HL-60 (cell line): ENCODE measurements around the gene SMOC2.

Experiments used
- DNase-seq, 2 experiments: peaks; one replicate each; pipeline ENCODE4 v3.0.0-alpha.2; 2010 to 2020; ENCODE audit warnings: low read depth in 1 of 2, low spot score in 1 of 2
- H3K27ac ChIP-seq: fragments of 250-450 bp; sonication (Bioruptor Pico); replicated peaks from 2 replicates; pipeline ENCODE4 v1.5.1; 2020; ENCODE audit warnings: mild to moderate bottlenecking, moderate library complexity
- H3K27me3 ChIP-seq: fragments of 250-450 bp; sonication (Bioruptor Pico); 2 replicates; pipeline ENCODE4 v1.5.1; 2021; ENCODE audit warnings: mild to moderate bottlenecking, moderate library complexity; ENCODE audit not compliant: insufficient read depth, poor library complexity, severe bottlenecking
- H3K4me3 ChIP-seq: replicated peaks from 2 replicates; pipeline ENCODE4 v1.5.1; 2011; ENCODE audit warnings: mild to moderate bottlenecking, control low read depth, low read length; ENCODE audit not compliant: insufficient read depth
- GABPA ChIP-seq: IDR thresholded peaks from 2 replicates; pipeline ENCODE4 v1.6.1; 2012; ENCODE audit warnings: low read depth
- POLR2AphosphoS5 ChIP-seq: IDR thresholded peaks from 2 replicates; pipeline ENCODE4 v1.6.1; 2012; ENCODE audit warnings: low read depth
- SPI1 ChIP-seq: IDR thresholded peaks from 2 replicates; pipeline ENCODE4 v1.6.1; 2012; ENCODE audit warnings: low read depth, mild to moderate bottlenecking, borderline replicate concordance
- TF ChIP-seq, protein P1 (sequence below): IDR thresholded peaks from 2 replicates; pipeline ENCODE4 v1.6.1; 2012; ENCODE audit warnings: low read depth; ENCODE audit not compliant: insufficient replicate concordance
- TF ChIP-seq, protein P2 (sequence below): IDR thresholded peaks from one replicate; pipeline ENCODE4 v1.5.1; 2011; ENCODE audit warnings: low read length, control low read depth, inconsistent platforms; ENCODE audit not compliant: insufficient read depth

SMOC2 gene

DNA sequence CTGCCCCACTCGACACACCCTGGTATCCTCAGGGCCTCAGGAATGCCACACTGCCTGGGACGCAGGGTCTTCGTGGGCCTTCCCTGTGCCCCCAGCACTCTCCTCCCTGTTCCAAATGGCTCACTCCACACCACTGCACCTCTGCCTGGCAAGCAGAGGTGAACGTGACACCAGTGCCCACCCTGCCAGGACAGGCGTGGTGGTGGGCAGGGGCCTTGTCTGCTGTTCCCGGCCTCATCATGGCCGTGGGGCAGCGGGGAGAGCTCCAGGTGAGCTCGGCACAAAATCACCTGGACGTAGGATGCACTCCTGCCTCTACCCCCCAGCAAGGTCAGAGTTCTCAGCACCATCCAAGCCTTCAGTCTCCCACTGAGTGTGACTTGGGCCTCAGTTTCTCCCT lies 202.4 kb downstream of the SMOC2 start:
- H3K27ac ChIP-seq: no peak overlapping the region
- H3K4me3 ChIP-seq: no peak overlapping the region
- H3K27me3 ChIP-seq: peaks cover 2% of the 10 kb centered on the region
- no peak for TF ChIP-seq GABPA
- TF ChIP-seq, protein P1, sequence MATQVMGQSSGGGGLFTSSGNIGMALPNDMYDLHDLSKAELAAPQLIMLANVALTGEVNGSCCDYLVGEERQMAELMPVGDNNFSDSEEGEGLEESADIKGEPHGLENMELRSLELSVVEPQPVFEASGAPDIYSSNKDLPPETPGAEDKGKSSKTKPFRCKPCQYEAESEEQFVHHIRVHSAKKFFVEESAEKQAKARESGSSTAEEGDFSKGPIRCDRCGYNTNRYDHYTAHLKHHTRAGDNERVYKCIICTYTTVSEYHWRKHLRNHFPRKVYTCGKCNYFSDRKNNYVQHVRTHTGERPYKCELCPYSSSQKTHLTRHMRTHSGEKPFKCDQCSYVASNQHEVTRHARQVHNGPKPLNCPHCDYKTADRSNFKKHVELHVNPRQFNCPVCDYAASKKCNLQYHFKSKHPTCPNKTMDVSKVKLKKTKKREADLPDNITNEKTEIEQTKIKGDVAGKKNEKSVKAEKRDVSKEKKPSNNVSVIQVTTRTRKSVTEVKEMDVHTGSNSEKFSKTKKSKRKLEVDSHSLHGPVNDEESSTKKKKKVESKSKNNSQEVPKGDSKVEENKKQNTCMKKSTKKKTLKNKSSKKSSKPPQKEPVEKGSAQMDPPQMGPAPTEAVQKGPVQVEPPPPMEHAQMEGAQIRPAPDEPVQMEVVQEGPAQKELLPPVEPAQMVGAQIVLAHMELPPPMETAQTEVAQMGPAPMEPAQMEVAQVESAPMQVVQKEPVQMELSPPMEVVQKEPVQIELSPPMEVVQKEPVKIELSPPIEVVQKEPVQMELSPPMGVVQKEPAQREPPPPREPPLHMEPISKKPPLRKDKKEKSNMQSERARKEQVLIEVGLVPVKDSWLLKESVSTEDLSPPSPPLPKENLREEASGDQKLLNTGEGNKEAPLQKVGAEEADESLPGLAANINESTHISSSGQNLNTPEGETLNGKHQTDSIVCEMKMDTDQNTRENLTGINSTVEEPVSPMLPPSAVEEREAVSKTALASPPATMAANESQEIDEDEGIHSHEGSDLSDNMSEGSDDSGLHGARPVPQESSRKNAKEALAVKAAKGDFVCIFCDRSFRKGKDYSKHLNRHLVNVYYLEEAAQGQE: no peak
- no peak for TF ChIP-seq POLR2AphosphoS5
- TF ChIP-seq, protein P2, sequence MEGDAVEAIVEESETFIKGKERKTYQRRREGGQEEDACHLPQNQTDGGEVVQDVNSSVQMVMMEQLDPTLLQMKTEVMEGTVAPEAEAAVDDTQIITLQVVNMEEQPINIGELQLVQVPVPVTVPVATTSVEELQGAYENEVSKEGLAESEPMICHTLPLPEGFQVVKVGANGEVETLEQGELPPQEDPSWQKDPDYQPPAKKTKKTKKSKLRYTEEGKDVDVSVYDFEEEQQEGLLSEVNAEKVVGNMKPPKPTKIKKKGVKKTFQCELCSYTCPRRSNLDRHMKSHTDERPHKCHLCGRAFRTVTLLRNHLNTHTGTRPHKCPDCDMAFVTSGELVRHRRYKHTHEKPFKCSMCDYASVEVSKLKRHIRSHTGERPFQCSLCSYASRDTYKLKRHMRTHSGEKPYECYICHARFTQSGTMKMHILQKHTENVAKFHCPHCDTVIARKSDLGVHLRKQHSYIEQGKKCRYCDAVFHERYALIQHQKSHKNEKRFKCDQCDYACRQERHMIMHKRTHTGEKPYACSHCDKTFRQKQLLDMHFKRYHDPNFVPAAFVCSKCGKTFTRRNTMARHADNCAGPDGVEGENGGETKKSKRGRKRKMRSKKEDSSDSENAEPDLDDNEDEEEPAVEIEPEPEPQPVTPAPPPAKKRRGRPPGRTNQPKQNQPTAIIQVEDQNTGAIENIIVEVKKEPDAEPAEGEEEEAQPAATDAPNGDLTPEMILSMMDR: no peak
- no peak for TF ChIP-seq SPI1
- no peak for DNase-seq

DNA sequence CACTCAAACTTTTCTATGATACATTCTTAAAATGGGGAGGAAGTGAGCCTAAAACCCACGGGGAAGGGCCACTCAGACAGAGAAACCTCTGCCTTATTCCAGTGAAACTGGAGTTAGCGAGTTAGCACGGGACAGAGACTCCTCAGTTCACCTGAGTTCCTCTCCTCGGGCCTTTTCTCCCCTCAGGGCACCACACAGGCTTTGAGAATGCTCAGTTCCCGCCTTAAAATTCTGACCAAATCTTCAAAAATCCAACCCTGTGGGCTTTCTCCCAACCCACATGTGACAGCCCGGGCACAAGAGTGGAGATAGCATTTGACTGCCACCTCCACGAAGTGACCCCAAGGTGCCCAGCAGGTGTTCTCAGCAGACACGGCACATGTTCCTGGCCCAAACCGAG lies 204.3 kb downstream of the SMOC2 start:
- DNase-seq: no peak
- H3K4me3 ChIP-seq: no peak overlapping the region
- TF ChIP-seq, protein P2: no peak
- no peak for TF ChIP-seq POLR2AphosphoS5
- H3K27ac ChIP-seq: no peak overlapping the region
- H3K27me3 ChIP-seq: no peaks in the 10 kb centered on the region

DNA sequence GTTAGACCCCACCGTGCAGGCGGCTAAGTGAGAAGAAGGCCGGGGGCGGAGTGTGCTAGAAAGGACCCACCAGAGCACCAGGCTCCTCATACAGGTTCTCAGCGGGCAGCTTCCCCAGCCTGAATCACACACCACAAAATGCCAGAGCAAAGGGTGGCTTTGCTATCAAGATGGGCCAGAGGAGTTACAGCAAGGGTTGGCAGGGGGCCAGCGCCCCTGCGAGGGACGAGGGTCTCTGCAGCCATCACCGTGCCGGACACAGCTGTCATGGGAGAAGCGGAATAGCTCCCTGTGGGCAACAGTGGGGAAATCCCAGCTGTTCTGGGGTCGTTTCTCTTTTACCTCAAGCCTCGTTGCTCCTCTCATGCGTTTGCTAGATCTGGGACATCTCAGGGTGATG lies 206.3 kb downstream of the SMOC2 start:
- no peak for DNase-seq
- no peak overlapping the region for H3K4me3 ChIP-seq
- TF ChIP-seq, protein P2: no peak
- TF ChIP-seq GABPA: no peak
- TF ChIP-seq, protein P1: no peak
- TF ChIP-seq SPI1: no peak
- TF ChIP-seq POLR2AphosphoS5: no peak

More for the DNA sequence above, 206.3 kb downstream of the SMOC2 start:
- Histone ChIP-seq H3K27me3 (no peaks in the 10 kb centered on the region), H3K27ac (no peak overlapping the region)
